Tibial nerve (tissue), 4 donors: ENCODE data around the gene FOXJ3.

Experiments used
- CTCF ChIP-seq, 5 experiments: fragments of 200-600 bp in 3 of 5; fragments of 450-650 bp in 2 of 5; sonication (generic) in 3 of 5; IDR thresholded peaks; one replicate each; pipeline ENCODE4 v1.5.1; 2016 to 2019; ENCODE audit warnings: antibody characterized with exemption in 5 of 5, mild to moderate bottlenecking in 3 of 5, moderate library complexity in 2 of 5
- EP300 ChIP-seq, 2 donors: sonication (generic); formaldehyde crosslinking; IDR thresholded peaks; one replicate each; pipeline ENCODE4 v1.6.1; 2017; ENCODE audit warnings: antibody characterized with exemption in 2 of 2, mild to moderate bottlenecking in 1 of 2

GRCh38 chr1:42263019-42263418 is 72.0 kb downstream of the FOXJ3 start:
- TF ChIP-seq CTCF (IDR thresholded peaks at IDR 0.05) (no peak), EP300 (IDR thresholded peaks at IDR 0.05) (no peak)
